ENCODE results near the gene ELOVL1.

Gene ELOVL1

DNA sequence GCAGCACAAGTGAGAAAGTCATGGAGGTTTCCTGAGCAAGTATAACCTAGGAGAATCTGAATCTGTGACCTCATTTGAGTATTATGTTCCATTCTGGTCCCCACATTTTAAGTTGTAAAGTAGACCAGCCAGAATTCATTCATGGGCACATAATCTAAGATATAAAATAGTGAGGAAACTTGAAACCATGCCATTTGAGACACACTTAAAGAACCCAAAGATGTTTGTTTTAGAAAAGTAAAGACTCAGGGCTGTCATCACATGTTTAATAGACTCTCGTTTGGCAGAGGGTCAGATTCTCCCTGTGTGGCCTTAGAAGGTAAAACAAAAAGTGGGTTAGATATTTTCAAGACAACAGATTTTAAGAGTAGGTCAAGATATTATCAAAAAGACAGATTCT is 28.2 kb upstream of the ELOVL1 start:
- peak; percentile 12 for DNase-seq (ENCODE audit: extremely low spot score)
- CTCF ChIA-PET = interaction anchor here (1.1 kb wide), 1 partner anchor 18 kb away, joined by 3 read pairs; no protein-coding TSS in a partner anchor
- POLR2A ChIA-PET = no interaction called here
- 0 out of 2 replicates have a peak, but pooled peaks have one; percentile 27 for TF ChIP-seq FOXA1 (IDR thresholded peaks at IDR 0.05)
- no peak for TF ChIP-seq FOXK2 (IDR thresholded peaks at IDR 0.05)
- 0 out of 2 replicates have a peak, but pooled peaks have one; percentile 32 for TF ChIP-seq CTBP1 (IDR thresholded peaks at IDR 0.05; ENCODE audit: borderline replicate concordance)

DNA sequence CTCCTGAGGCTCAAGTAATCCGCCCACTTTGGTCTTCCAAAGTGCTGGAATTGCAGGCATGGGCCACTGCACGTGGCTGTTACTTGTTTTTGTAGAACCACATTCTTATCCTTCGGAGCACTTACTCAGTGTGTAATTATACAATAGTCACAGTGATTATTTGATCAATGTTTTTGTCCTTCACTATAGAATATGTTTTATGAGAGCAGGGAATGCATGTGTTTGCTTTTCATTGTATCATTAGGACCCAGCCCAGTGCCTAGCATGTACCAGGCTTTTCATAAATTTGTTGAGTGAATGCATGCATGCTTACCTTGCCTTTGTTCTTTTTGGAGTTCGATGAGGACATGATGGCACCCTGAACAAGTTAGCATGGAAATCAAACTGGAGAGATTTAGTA is 27.7 kb upstream of the ELOVL1 start:
- no peak for DNase-seq (ENCODE audit: extremely low spot score)
- POLR2A ChIA-PET = no interaction called here
- CTCF ChIA-PET = no interaction called here
- TF ChIP-seq LEF1 (IDR thresholded peaks at IDR 0.05; ENCODE audit: borderline replicate concordance) (no peak), NFRKB (IDR thresholded peaks at IDR 0.05) (no peak), FOXK2 (IDR thresholded peaks at IDR 0.05) (no peak), L3MBTL2 (conservative IDR thresholded peaks at IDR 0.05) (no peak), ELF4 (IDR thresholded peaks at IDR 0.05) (no peak), ZNF384 (IDR thresholded peaks at IDR 0.05) (no peak), FOXA1 (IDR thresholded peaks at IDR 0.05) (no peak), TARDBP (IDR thresholded peaks at IDR 0.05) (no peak), SP1 (IDR thresholded peaks at IDR 0.05) (no peak), ARNT (IDR thresholded peaks at IDR 0.05) (no peak)
- TF ChIP-seq, protein P1, sequence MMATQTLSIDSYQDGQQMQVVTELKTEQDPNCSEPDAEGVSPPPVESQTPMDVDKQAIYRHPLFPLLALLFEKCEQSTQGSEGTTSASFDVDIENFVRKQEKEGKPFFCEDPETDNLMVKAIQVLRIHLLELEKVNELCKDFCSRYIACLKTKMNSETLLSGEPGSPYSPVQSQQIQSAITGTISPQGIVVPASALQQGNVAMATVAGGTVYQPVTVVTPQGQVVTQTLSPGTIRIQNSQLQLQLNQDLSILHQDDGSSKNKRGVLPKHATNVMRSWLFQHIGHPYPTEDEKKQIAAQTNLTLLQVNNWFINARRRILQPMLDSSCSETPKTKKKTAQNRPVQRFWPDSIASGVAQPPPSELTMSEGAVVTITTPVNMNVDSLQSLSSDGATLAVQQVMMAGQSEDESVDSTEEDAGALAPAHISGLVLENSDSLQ (IDR thresholded peaks at IDR 0.05) = no peak

DNA sequence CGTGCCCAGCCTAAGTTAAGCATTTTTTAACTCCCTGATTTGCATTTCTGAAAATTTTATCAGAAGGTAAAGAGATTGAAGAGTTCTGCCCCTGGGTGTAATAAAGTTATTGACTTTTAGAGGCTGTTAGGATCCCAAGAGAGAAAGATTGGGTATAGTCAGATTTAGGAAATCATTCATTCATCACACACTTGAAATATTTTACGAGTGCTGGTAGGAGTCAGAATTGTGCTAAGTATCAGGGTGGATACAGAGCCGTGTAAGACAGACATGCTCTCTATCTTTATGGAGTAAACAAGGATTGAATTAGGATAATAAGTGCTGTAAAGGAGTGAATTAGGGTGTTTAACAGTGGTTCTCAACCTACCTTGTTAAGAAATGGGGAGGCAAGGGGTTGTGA is 24.9 kb upstream of the ELOVL1 start:
- ChIA-PET POLR2A (no interaction called here), CTCF (no interaction called here)
- TF ChIP-seq ARNT (IDR thresholded peaks at IDR 0.05) = no peak
- TF ChIP-seq, protein P1 (IDR thresholded peaks at IDR 0.05) = no peak
- TF ChIP-seq ELF4 (IDR thresholded peaks at IDR 0.05) = no peak
- TF ChIP-seq SUZ12 (IDR thresholded peaks at IDR 0.05) = no peak
- TF ChIP-seq ZNF384 (IDR thresholded peaks at IDR 0.05) = no peak
- no peak for TF ChIP-seq NFRKB (IDR thresholded peaks at IDR 0.05)
- no peak for TF ChIP-seq FOXA1 (IDR thresholded peaks at IDR 0.05)
- TF ChIP-seq TARDBP (IDR thresholded peaks at IDR 0.05) = no peak
- TF ChIP-seq SP1 (IDR thresholded peaks at IDR 0.05) = no peak
- TF ChIP-seq CTBP1 (IDR thresholded peaks at IDR 0.05; ENCODE audit: borderline replicate concordance) = no peak
- TF ChIP-seq FOXM1 (IDR thresholded peaks at IDR 0.05; ENCODE audit: borderline replicate concordance) = no peak
- TF ChIP-seq HDGF (IDR thresholded peaks at IDR 0.05; ENCODE audit: borderline replicate concordance) = no peak
- no peak for TF ChIP-seq LEF1 (IDR thresholded peaks at IDR 0.05; ENCODE audit: borderline replicate concordance)
- TF ChIP-seq L3MBTL2 (conservative IDR thresholded peaks at IDR 0.05) = no peak
- no peak for DNase-seq (ENCODE audit: extremely low spot score)

DNA sequence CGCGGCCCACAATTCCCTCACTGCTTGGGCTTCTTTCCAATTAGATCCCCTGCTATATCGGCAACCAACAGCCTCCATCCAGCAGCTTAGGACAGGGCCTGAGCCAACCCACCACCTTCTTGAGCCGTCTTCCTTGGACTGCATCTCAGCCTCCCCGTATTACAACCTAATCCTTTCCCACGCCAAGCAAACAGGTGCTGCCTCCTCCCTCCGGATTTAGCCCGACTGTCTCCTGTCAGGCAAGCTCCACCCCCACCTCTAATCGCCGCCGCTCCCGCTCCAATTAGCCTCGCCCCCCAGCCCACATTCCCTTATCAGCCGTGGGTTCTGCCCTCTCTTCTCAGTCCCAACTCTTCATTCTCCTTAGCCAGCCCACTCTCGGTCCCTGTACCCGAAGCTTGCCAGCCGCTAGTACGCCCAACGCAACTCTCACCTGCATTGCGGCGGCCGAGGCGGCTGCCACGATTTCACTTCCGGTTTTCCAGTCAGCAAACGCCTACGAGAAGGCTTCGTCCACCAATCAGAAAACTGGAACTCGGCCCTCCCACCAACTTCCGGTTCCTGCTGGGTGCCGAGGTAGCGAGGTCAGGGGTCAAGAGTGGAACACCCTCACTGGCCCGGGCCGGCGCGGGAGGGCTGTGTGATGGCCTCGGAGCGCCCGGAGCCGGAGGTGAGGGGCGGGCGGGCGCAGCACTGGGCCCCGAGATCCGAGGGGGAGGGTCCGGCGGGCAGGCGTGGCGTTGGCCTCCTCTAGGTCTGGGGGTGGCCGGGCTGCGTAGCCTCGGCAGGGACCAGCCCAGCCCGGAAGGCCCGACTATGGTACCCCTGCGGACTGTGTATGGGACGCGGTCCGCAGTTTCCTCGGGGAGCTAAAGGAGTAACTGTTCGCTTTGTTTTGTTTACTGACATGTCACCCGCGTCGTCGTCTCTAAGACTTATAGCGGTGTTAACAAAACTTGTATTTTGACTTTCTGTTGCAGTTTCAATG is 21.8 kb upstream of the ELOVL1 start, which contains the start of the genes MED8 and SZT2:
MED8 (minus strand) TSS at position 475 of the 988 bp plus-strand sequence; CDS start at position 439, 36 bp downstream.
SZT2 (plus strand) TSS at position 574 of the 988 bp plus-strand sequence; CDS start at position 644, 70 bp downstream.
- POLR2A ChIA-PET = interaction anchor here (0.6 to 4.2 kb wide), 18 partner anchors 10 to 151 kb away, joined by 3 to 25 read pairs (median 3); partner anchors contain the start of genes CDC20 and ELOVL1
- TF ChIP-seq ZNF384 (IDR thresholded peaks at IDR 0.05) = no peak
- TF ChIP-seq FOXK2 (IDR thresholded peaks at IDR 0.05) = no peak
- TF ChIP-seq CTBP1 (IDR thresholded peaks at IDR 0.05; ENCODE audit: borderline replicate concordance) = no peak
- no peak for TF ChIP-seq TARDBP (IDR thresholded peaks at IDR 0.05)
- no peak for TF ChIP-seq FOXM1 (IDR thresholded peaks at IDR 0.05; ENCODE audit: borderline replicate concordance)
- TF ChIP-seq L3MBTL2 (conservative IDR thresholded peaks at IDR 0.05) = peak; percentile 76
- TF ChIP-seq, protein P1 (IDR thresholded peaks at IDR 0.05) = peak; percentile 92
- TF ChIP-seq ELF4 (IDR thresholded peaks at IDR 0.05) = peak; percentile 87
- no peak for TF ChIP-seq SUZ12 (IDR thresholded peaks at IDR 0.05)
- DNase-seq (ENCODE audit: extremely low spot score) = peak; percentile 94
- CTCF ChIA-PET = interaction anchor here (0.8 kb wide), 1 partner anchor 14 kb away, joined by 3 read pairs; no protein-coding TSS in a partner anchor

DNA sequence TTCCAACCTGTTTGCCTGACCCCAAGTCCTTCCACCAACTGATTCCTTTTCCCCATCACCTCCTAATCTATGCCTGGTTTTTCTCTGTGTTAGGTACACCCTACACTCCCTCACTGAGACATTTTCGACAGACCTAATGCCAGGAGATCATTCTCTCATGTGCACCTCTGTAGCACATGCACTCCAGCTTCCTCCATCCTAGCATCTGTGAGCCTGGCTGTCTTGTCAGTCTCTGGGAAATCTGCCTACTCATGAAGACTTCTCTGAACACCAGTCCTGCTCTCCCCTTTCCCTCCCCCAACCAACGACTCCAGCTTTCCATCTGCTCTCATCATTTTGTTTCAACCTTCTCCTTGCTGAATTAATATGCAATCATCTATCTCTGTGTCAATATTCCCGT is 20.8 kb upstream of the ELOVL1 start:
- ChIA-PET CTCF (interaction anchor here (0.8 kb wide), 1 partner anchor 13 kb away, joined by 3 read pairs; no protein-coding TSS in a partner anchor), POLR2A (interaction anchor here (0.7 to 4.2 kb wide), 7 partner anchors 9 to 151 kb away, joined by 3 to 25 read pairs (median 3); partner anchors contain the start of gene CDC20)
- no peak for DNase-seq (ENCODE audit: extremely low spot score)
- TF ChIP-seq NFRKB (IDR thresholded peaks at IDR 0.05) (no peak), FOXA1 (IDR thresholded peaks at IDR 0.05) (no peak), CTBP1 (IDR thresholded peaks at IDR 0.05; ENCODE audit: borderline replicate concordance) (no peak), FOXK2 (IDR thresholded peaks at IDR 0.05) (no peak), LEF1 (IDR thresholded peaks at IDR 0.05; ENCODE audit: borderline replicate concordance) (no peak)

DNA sequence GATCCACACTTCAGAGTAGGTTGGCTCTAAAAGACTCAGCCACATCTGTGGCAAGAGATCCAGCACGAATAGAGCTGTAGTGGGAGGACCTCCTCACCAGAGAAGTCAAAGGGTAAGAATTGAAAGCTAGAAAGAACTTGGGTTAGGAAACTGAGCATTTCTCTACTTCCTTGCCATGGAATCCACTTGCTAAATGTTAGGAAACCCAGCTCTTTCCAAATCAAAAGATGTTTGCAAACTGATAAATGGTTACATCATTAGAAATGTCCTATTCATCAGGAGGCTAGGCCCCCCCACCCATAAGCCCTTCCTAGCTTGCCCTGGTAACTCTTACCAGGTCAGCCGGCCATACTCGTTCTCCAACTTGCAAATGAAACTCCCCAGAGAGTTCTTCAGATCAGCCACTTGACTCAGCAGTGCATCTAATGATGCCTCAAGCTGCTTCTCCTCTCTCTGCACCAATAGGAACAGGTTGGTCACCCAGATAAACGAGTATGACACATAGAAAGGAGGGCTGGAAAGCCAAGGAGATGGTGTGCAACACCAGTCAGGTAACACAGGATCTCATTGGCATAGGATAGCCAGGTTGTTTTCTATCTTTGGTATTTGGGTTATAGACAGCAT is 20.3 kb upstream of the ELOVL1 start:
- POLR2A ChIA-PET = interaction anchor here (0.7 to 4.2 kb wide), 4 partner anchors 9 to 150 kb away, joined by 3 to 25 read pairs (median 3); partner anchors contain the start of gene CDC20

More for the DNA sequence above, 20.3 kb upstream of the ELOVL1 start:
- no peak for DNase-seq (ENCODE audit: extremely low spot score)
- TF ChIP-seq, protein P1 (IDR thresholded peaks at IDR 0.05) = no peak
- TF ChIP-seq FOXK2 (IDR thresholded peaks at IDR 0.05) (no peak), BHLHE40 (IDR thresholded peaks at IDR 0.05; ENCODE audit: borderline replicate concordance) (no peak), SUZ12 (IDR thresholded peaks at IDR 0.05) (no peak), ELF4 (IDR thresholded peaks at IDR 0.05) (no peak), FOXA1 (IDR thresholded peaks at IDR 0.05) (no peak), TARDBP (IDR thresholded peaks at IDR 0.05) (no peak), ZNF384 (IDR thresholded peaks at IDR 0.05) (no peak), ARNT (IDR thresholded peaks at IDR 0.05) (no peak), LEF1 (IDR thresholded peaks at IDR 0.05; ENCODE audit: borderline replicate concordance) (no peak), SP1 (IDR thresholded peaks at IDR 0.05) (no peak), L3MBTL2 (conservative IDR thresholded peaks at IDR 0.05) (no peak), NFRKB (IDR thresholded peaks at IDR 0.05) (no peak)
- CTCF ChIA-PET = no interaction called here
